Hepatic stellate cell (primary cell): ENCODE data around the gene VSIG10.
"Not testable (repeated sequence)": the region's sequence is repeated elsewhere in the genome, so short reads cannot be mapped to it uniquely, and the experiment has no call there.

Experiments used
- DNase-seq: peaks from one replicate; pipeline ENCODE4 v3.0.0; 2011; ENCODE audit warnings: low spot score

Gene VSIG10

DNA sequence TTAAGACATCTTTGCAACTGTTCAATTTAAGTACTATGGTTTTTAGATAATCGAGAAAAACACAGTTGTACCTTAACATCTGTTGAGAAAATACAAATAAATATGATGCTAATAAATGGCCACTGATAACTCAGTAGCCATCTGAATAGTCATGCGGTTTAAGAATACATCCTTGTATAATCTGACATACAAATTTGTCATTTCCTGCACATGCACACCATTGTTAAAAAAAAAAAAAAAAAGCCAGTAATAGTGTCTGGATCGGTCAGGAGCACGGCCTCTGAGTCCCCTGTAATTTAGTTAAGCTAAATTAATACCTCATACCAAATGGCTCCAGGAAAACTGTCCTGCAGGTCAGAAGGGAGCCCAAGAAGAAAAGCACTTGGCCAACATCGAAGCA, 70.5 kb downstream of the VSIG10 start:
- no peak for DNase-seq

DNA sequence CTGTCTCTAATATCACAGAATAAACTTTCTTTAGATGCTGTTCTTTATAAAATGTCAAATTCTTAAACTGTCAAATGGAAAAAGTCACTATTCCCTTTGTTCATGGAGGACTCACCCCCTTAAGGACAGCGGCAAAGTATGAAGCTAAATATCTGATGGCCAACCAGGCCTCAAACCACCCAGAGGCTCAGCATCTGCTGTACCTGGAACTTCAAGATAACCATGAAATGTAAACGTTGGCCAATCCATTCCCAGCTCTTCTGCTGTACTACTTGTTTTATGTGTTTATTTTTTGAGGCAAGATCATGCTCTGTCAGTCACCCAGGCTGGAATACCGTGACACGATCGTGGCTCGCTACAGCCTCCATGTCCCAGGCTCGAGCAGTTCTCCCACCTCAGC, 71.6 kb downstream of the VSIG10 start:
- DNase-seq, result no peak

DNA sequence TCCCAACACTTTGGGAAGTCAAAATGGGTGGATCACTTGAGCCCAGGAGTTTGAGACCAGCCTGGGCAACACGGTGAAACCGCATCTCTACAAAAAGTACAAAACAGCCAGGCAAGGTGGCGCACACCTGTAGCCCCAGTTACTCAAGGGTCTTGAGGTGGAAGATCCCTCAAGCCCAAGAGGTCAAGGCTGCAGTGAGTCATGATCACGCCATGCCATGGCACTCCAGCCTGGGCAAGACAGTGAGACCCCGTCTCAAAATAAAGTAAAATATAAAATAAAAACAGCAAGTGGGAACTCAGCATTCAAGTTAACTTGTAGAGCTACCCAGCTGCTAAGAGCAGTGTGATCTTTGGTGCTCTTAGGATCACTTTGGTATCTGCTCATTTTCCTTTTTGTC, 74.6 kb downstream of the VSIG10 start:
- DNase-seq, result no peak

DNA sequence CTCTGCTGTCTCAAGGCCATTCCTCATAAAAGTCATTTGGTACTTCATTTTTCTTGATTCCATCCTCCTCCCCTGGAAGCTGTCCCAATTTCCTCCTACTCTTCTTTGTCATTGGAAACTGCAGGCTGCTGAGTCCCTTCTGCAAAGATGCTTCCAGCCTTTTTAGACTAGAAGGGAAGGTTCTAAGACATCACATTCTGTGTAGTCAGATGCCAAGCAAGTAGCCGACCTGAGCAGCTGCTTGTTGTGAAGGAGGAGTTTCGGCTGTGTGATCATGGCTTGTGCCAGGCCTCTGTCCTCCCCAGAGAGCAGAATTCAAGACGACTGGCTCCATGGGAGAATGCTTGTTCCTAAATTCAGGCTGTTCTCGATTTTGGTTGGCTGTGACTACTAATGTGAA, 78.6 kb downstream of the VSIG10 start:
- DNase-seq, result no peak

DNA sequence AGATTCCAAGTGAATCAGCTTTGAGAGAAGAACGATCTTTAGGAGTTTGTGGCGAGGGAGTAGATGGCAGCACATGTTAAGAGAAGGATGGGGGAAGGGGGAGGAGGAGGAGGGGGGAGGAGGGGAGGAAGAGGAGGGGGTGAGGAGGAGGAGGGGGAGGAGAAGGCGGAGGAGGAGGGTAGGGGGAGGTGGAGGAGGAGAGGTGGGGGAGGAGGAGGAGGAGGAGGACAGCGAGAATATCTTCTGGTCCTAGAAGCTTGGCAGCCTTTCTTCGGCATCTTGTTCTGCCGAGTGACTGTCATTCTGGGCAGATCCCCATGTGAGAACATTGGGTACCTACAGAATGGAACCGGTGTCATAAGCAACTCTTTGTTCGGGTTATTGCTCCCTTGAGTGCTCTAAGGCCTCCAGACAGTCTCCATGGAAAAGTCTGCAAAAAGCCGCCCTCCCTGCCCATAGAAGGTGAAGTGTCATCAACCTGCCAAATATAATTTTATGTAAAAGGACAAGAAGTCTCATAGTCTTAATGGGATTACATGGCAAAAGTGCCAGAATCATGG, 80.4 kb downstream of the VSIG10 start:
- no peak for DNase-seq

DNA sequence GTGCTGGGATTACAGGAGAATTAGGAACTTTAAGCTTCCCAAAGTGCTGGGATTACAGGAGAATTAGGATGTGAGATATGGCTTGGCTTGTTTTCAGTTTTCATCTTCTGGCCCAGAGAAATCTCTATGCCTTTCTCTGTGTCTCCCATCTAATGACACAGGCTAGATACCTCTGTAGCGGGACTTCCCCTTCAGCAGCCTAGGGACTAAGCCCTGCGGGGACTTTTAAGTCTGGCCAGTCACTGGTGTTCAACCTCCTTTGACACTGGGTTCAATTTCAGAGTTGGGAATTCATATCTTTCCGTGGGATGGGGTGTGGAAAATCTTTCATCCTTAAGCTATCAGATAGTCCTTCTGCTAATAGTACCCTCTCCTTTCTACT, 81.1 kb downstream of the VSIG10 start:
- no peak for DNase-seq

DNA sequence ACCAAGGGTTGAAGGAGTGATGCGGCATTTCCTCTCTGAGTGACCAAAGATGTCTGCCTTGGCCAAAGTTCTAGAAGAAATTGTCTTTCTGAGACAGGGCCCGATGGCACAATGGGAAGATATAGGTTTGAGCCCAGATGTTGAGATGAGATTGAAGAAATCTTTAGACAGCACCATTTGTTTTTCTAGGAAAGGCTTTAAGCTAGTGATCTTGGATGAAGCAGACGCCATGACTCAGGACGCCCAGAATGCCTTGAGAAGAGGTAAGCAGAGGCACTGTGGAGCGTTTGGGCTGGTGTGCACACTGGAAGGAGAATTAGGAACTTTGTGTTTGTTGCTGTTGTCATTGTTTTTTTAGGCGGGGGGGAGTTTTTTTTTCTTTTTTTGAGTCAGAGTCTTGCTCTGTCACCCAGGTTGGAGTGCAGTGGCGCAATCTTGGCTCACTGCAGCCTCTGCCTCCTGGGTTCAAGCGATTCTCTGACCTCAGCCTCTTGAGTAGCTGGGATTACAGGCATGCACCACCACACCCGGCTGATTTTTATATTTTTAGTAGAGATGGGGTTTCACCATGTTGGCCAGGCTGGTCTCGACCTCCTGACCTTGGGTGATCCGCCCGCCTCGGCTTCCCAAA, 81.6 kb downstream of the VSIG10 start:
- not testable (repeated sequence) for DNase-seq

DNA sequence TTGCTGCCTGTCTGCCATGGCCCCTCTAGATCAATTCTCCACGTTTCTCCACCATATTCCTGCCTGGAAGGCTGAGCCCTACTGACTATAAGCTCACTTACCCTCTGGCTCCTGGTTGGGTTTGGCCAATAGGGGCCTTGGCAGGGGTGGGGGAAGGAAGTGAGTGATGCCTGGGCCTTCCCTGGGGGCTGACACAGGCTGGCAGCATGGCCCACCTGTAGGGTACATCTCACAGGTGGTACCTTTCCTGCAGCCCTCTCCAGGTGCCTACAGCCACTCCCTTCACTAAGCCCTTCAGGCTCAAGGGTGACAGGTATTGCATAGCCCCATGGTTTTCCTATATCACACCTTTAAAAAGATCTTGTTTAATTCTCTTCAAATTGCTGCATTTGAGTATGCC, 83.8 kb downstream of the VSIG10 start:
- DNase-seq, result no peak

DNA sequence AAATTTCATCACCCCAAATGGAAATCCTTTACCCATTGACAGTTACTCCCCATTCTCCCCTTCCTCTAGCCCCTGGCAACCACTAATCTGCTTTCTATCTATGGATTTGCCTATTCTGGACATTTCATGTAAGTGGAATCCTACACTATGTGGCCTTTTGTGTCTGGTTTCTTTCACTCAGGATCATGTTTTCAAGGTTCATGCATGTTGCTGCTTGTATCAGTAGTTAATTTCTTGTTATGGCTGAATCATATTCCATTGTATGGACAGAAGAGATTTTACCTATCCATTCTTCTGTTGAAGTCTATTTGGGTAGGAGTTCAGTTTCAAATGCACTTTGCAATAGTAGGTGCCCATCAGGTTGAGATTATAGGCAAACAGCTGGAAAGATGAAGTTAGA, 85.9 kb downstream of the VSIG10 start:
- no peak for DNase-seq

DNA sequence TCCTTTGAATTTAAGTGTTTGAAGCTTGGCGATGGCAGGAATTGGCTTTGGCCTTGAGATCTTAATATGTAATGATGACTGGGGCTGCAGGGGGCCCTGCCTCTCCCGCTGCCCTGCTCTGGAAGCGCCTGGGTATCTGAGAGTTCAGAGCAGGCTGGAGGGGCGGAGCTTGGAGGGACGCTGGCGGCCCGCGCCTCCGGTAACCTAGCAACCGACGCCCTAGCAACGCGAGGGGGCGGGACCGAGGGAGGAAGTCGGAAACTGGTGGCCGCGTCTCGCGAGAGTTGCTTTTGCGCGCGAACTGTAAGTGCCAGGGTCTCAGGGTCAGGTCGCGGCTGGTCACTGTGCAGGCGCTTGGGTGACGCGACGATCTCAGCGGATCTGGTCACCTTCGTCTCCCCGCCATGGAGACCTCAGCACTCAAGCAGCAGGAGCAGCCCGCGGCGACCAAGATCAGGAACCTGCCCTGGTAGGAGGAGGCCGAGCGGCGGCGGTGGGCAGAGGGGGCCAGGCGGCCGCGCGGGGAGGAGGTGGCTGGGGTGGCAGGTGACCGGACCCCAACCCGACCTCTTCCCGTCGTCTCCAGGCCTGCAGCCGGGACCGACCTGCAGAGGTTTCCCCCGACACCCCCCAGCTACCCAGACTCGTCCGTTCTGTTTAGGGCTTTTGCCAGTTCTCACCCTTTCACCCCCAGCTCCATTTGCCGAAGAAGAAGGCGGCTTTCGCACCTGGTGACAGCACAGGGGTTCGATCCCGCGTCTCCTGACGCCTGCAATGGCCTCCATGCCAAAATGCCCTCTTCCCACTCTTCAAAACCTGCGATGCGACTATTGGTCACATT, 87.2 kb downstream of the VSIG10 start, which contains the start of gene RFC5:
Gene RFC5 (plus strand): TSS at position 280 of the 841 bp plus-strand sequence. CDS start 125 bp downstream, at position 405.
- DNase-seq, result peak; percentile 94

DNA sequence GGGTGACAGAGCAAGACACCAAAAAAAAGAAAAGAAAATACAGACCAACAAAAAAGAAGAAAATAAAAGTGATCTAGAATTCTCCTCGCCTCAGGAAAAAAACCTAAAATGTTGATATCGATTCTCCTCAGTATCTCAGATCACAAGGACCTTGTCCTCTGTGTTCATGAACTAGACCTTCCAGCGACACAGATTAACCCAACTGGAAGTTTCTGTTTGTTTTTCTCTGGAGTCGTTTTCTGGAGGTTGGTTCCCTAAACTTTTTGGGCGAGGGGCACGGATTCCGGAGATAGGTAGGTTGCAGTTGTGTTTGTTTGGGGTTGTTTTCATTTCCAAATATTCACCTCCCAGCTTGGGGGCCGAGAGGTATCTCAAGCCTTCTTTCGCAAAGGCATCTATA, 87.9 kb downstream of the VSIG10 start:
- DNase-seq, result no peak

DNA sequence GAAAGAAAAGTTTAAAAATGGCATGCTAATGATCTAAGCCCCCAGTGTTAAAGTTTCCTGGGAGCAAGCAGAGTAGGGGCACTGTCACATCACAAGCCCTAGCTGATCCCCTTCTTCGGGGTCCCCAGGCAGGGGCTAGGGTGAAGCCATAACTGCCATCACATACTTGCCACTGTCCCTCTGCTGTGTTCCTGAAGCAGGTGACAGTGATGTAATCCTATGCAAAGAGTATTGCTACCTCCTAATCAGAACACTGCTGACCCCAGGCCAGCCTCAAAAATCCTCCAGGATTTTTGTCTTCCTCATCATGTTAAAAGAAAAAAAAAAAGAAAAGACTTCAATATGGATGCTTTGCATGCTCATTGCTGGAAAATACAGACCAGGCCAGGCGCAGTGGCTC, 88.5 kb downstream of the VSIG10 start:
- DNase-seq, result no peak
